K562 (cell line): ENCODE results near the gene EDARADD. TPM values are rescaled to one million over a fixed set of nuclear protein-coding genes. Genes with fewer than 3 reads are reported as not detected.
"Not testable (repeated sequence)": the region's sequence is repeated elsewhere in the genome, so short reads cannot be mapped to it uniquely, and the experiment has no call there.

Source experiments
- ATAC-seq: fragments of 200-7000 bp; cut with Tn5 transposase; 3 replicates; pipeline ENCODE4 v1.9.1; 2020; ENCODE audit warnings: moderate library complexity
- BruUV-seq: library from RNA; stranded (reverse); fragments of 400-500 nt; replicated peaks from 2 replicates; lab custom pipeline; 2021; lab: Mats Ljungman, UMichigan
- CTCF ChIA-PET: fragments of 300-600 bp; formaldehyde crosslinking; extraction: SDS; loops from one replicate; lab custom pipeline; 2021; ENCODE audit warnings: low intra/inter-chr PET ratio; lab: Yijun Ruan, JAX
- POLR2A ChIA-PET: fragments of 300-600, 350-650 bp; sonication (Branson Sonifier 250); formaldehyde crosslinking; extraction: SDS; loops from one replicate; lab custom pipeline; 2021; ENCODE audit warnings: antibody characterized with exemption, inconsistent platforms; lab: Yijun Ruan, JAX
- DNase-seq, 4 experiments: peaks; one replicate each; pipeline versions ENCODE4 v3.0.0 to v3.0.0-alpha.2; 2011 to 2018; ENCODE audit warnings: low spot score in 3 of 4, mixed read lengths in 3 of 4; ENCODE audit errors: extremely low read depth in 1 of 4
- FAIRE-seq: peaks from 2 replicates; lab custom pipeline; 2011; peaks lifted over from hg19 to GRCh38; lab: Jason Lieb, UNC
- H2AFZ ChIP-seq: 2 replicates; pipeline ENCODE4 v1.6.0; 2011; ENCODE audit warnings: low read depth, low read length, control low read depth, inconsistent platforms
- H3K27ac ChIP-seq: fragments of 200-600 bp; 3 replicates; pipeline ENCODE4 v1.8.0; 2011; ENCODE audit warnings: low read depth, mild to moderate bottlenecking, control low read depth, inconsistent platforms, low read length, moderate library complexity, mixed read lengths; ENCODE audit errors: extremely low read depth
- H3K27me3 ChIP-seq, 2 experiments: fragments of 300-600 bp in 1 of 2; 2 replicates in 1 of 2; 3 replicates in 1 of 2; pipeline versions ENCODE4 v1.6.0 to v1.8.0; 2011; ENCODE audit warnings: inconsistent platforms in 2 of 2, low read length in 2 of 2, mild to moderate bottlenecking in 1 of 2, mixed read lengths in 1 of 2, moderate library complexity in 1 of 2; ENCODE audit not compliant: control insufficient read depth in 2 of 2, insufficient read depth in 2 of 2
- H3K36me3 ChIP-seq: fragments of 300-600 bp; 3 replicates; pipeline ENCODE4 v1.8.0; 2011; ENCODE audit warnings: mild to moderate bottlenecking, low read length, inconsistent platforms; ENCODE audit not compliant: control insufficient read depth, insufficient read depth
- H3K4me1 ChIP-seq, 2 experiments: fragments of 200-600 bp in 1 of 2; replicated peaks in 1 of 2; 2 replicates in 1 of 2; 3 replicates in 1 of 2; pipeline versions ENCODE4 v1.5.1 to v1.8.0; 2011; ENCODE audit warnings: inconsistent platforms in 2 of 2, low read length in 2 of 2, mild to moderate bottlenecking in 1 of 2, mixed read lengths in 1 of 2, moderate library complexity in 1 of 2; ENCODE audit not compliant: control insufficient read depth in 2 of 2, insufficient read depth in 2 of 2
- H3K4me2 ChIP-seq: 2 replicates; pipeline ENCODE4 v1.6.1; 2011; ENCODE audit warnings: low read length, control low read depth, inconsistent platforms, mixed read lengths; ENCODE audit not compliant: insufficient read depth
- H3K4me3 ChIP-seq: fragments of 200-600 bp; sonication (generic), shearing (Covaris generic); 2 replicates; pipeline ENCODE4 v1.5.1; 2016; ENCODE audit warnings: control low read depth, inconsistent platforms
- H3K79me2 ChIP-seq: fragments of 200-600 bp; 3 replicates; pipeline ENCODE4 v1.8.0; 2011; ENCODE audit warnings: low read length, inconsistent platforms; ENCODE audit not compliant: control insufficient read depth, insufficient read depth
- H3K9ac ChIP-seq, 2 experiments: 2 replicates each; pipeline versions ENCODE4 v1.6.0 to v1.6.1; 2011; ENCODE audit warnings: low read depth in 2 of 2, low read length in 2 of 2, control low read depth in 1 of 2, inconsistent platforms in 1 of 2, mild to moderate bottlenecking in 1 of 2, mixed read lengths in 1 of 2; ENCODE audit not compliant: insufficient read depth in 1 of 2
- H3K9me1 ChIP-seq: one replicate; pipeline ENCODE4 v1.6.0; 2011; ENCODE audit warnings: inconsistent platforms, mild to moderate bottlenecking, low read length, moderate library complexity; ENCODE audit not compliant: control insufficient read depth, insufficient read depth
- H3K9me3 ChIP-seq: replicated peaks from 2 replicates; pipeline ENCODE4 v1.5.1; 2011; ENCODE audit warnings: low read depth, low read length, inconsistent platforms; ENCODE audit not compliant: control insufficient read depth, insufficient read depth
- H4K20me1 ChIP-seq: replicated peaks from 2 replicates; pipeline ENCODE4 v1.6.1; 2011; ENCODE audit warnings: low read length, inconsistent platforms, mixed read lengths; ENCODE audit not compliant: control insufficient read depth, insufficient read depth
- DMBX1 ChIP-seq: fragments of 250-450 bp; sonication (Bioruptor Pico); IDR thresholded peaks from 2 replicates; pipeline ENCODE4 v1.8.0; 2022; ENCODE audit warnings: inconsistent platforms, mild to moderate bottlenecking, moderate library complexity, borderline replicate concordance
- EHMT2 ChIP-seq: fragments of 450-650 bp; IDR thresholded peaks from 2 replicates; pipeline ENCODE4 v1.6.1; 2018; ENCODE audit warnings: antibody characterized with exemption
- MEIS2 ChIP-seq: fragments of 450-650 bp; IDR thresholded peaks from 2 replicates; pipeline ENCODE4 v1.6.1; 2014; ENCODE audit warnings: mild to moderate bottlenecking; ENCODE audit not compliant: partially characterized antibody
- WGBS: fragments of 100-300 bp; shearing (Covaris generic); methylation state at CpG from one replicate; pipeline ENCODE4 v1.1.6; 2016; ENCODE audit warnings: low coverage, mixed read lengths; ENCODE audit not compliant: insufficient coverage; ENCODE audit errors: missing lambda C conversion rate; 5-methylcytosine and 5-hydroxymethylcytosine counted together
- in situ Hi-C: fragments of 300-500 bp; cut with MboI; formaldehyde crosslinking; loops from 4 replicates; pipeline ENCODE4 v1.15.0; 2018; ENCODE audit warnings: inconsistent platforms, mixed read lengths
- intact Hi-C: fragments of 100-400 bp; cut with micrococcal nuclease; formaldehyde crosslinking; loops from 2 replicates; pipeline ENCODE4 v1.14.2; 2022
- polyA plus RNA-seq, 8 experiments: library from polyadenylated mRNA; depleted of rRNA in 4 of 8; stranded (reverse) in 5 of 8; unstranded in 3 of 8; fragments of >200 nt; fragmentation: Nextera tagmentation in 2 of 8; fragmentation: Illumina TruSeq in 1 of 8; extraction: Ambion mirVana in 2 of 8; extraction: Trizol in 1 of 8; gene quantifications; 2 replicates each; pipeline versions ENCODE4 v1.2.1 to v1.2.3, GENCODE V29; 2011 to 2014; ENCODE audit warnings: inconsistent platforms in 1 of 8, missing spikeins in 1 of 8
- total RNA-seq, 7 experiments: library from RNA; depleted of rRNA in 6 of 7; stranded (reverse); fragments of >200 nt in 6 of 7; fragmentation: Illumina TruSeq in 2 of 7; extraction: Trizol in 2 of 7; gene quantifications; 2 replicates each; pipeline versions ENCODE4 v1.2.1 to v1.2.3, GENCODE V29; 2011 to 2021; ENCODE audit warnings: low replicate concordance in 1 of 7
- TF ChIP-seq, protein P1 (sequence below): fragments of 450-650 bp; IDR thresholded peaks from 2 replicates; pipeline ENCODE4 v1.6.1; 2016
- TF ChIP-seq, protein P2 (sequence below): fragments of 250-450 bp; sonication (Bioruptor Pico); IDR thresholded peaks from 2 replicates; pipeline ENCODE4 v1.8.0; 2022; ENCODE audit warnings: inconsistent platforms
- TF ChIP-seq, protein P3 (sequence below), 2 experiments: IDR thresholded peaks in 1 of 2; conservative IDR thresholded peaks in 1 of 2; 2 replicates each; pipeline ENCODE4 v1.6.1; 2016; ENCODE audit warnings: low read depth in 2 of 2, mild to moderate bottlenecking in 1 of 2, missing compliant biosample characterization in 1 of 2, missing genetic modification characterization in 1 of 2, moderate library complexity in 1 of 2

The EDARADD gene
- total and polyA plus RNA-seq, 9 of the 15 experiments (the other 6 are each of a cell fraction or from before 2014, with no cell fraction given): 0.46 to 32.4 (median 20.6) TPM

- Histone ChIP-seq H3K9ac (peak overlapping the region in 1 of 2 experiments; percentile 17; a peak in 1 of 4 replicates), H3K4me3 (no peak overlapping the region), H2AFZ (peak overlapping the region; percentile 84), H3K9me1 (no peaks in the 10 kb centered on the region), H3K36me3 (no peaks in the 10 kb centered on the region), H3K4me1 (peaks cover 0 to 7% of the 10 kb centered on the region in 2 experiments; a peak in 2 of 5 replicates), H3K4me2 (no peak overlapping the region), H4K20me1 (no peaks in the 10 kb centered on the region), H3K27ac (0 out of 3 replicates have a peak overlapping the region, but pooled peaks have one; percentile 0), H3K27me3 (no peaks in the 10 kb centered on the region), H3K79me2 (no peaks in the 10 kb centered on the region), H3K9me3 (no peaks in the 10 kb centered on the region)
- intact Hi-C loops (no loop called here), in situ Hi-C loops (no loop called here)
- peak; percentile 60 for ATAC-seq
- CTCF ChIA-PET: no interaction called here
- 22% methylated on average over 7 of the region's 7 CpGs for WGBS
- no peak for DNase-seq
- FAIRE-seq: no peak
- POLR2A ChIA-PET: interaction anchor here (0.5 to 0.9 kb wide), 4 partner anchors 12 to 126 kb away, joined by 3 read pairs; no protein-coding TSS in a partner anchor
- BruUV-seq: no TSS peak
- TF ChIP-seq DMBX1 (CRISPR knock-in tag) (no peak), MEIS2 (peak; percentile 77), EHMT2 (no peak)
- TF ChIP-seq, protein P1, sequence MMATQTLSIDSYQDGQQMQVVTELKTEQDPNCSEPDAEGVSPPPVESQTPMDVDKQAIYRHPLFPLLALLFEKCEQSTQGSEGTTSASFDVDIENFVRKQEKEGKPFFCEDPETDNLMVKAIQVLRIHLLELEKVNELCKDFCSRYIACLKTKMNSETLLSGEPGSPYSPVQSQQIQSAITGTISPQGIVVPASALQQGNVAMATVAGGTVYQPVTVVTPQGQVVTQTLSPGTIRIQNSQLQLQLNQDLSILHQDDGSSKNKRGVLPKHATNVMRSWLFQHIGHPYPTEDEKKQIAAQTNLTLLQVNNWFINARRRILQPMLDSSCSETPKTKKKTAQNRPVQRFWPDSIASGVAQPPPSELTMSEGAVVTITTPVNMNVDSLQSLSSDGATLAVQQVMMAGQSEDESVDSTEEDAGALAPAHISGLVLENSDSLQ: peak; percentile 39; the same call in 1 of the 2 replicates
- TF ChIP-seq, protein P2, sequence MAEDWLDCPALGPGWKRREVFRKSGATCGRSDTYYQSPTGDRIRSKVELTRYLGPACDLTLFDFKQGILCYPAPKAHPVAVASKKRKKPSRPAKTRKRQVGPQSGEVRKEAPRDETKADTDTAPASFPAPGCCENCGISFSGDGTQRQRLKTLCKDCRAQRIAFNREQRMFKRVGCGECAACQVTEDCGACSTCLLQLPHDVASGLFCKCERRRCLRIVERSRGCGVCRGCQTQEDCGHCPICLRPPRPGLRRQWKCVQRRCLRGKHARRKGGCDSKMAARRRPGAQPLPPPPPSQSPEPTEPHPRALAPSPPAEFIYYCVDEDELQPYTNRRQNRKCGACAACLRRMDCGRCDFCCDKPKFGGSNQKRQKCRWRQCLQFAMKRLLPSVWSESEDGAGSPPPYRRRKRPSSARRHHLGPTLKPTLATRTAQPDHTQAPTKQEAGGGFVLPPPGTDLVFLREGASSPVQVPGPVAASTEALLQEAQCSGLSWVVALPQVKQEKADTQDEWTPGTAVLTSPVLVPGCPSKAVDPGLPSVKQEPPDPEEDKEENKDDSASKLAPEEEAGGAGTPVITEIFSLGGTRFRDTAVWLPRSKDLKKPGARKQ: peak; percentile 62; the same call in 1 of the 2 replicates
- TF ChIP-seq, protein P3, sequence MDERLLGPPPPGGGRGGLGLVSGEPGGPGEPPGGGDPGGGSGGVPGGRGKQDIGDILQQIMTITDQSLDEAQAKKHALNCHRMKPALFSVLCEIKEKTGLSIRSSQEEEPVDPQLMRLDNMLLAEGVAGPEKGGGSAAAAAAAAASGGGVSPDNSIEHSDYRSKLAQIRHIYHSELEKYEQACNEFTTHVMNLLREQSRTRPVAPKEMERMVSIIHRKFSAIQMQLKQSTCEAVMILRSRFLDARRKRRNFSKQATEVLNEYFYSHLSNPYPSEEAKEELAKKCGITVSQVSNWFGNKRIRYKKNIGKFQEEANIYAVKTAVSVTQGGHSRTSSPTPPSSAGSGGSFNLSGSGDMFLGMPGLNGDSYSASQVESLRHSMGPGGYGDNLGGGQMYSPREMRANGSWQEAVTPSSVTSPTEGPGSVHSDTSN (CRISPR knock-in tag; IDR thresholded peaks at IDR 0.05; ENCODE audit: low read depth): no peak
- TF ChIP-seq, protein P3 (tag; conservative IDR thresholded peaks at IDR 0.05; ENCODE audit: low read depth): peak; percentile 88
- TF ChIP-seq, all 486 proteins: peak for 4
Observed at GRCh38 chr1:236365999-236366570, 28.0 kb upstream of the EDARADD start.

DNA sequence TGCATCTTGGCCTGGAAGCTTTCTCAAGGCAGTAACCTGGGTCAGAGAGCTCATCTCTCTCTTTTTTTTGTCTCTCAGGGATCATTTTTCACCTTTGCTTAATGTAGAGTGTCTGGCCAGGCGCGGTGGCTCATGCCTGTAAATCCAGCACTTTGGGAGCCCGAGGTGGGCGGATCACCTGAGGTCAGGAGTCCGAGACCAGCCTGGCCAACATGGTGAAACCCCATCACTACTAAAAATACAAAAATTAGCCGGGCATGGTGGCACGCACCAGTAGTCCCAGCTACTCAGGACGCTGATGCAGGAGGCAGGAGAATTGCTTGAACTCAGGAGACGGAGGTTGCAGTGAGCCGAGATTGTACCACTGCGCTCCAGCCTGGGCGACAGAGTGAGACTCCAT lies 27.4 kb upstream of the EDARADD start:
- H3K9me3 ChIP-seq, H3K4me2 ChIP-seq, DNase-seq, ATAC-seq, H3K9ac ChIP-seq, H3K4me1 ChIP-seq, BruUV-seq, H4K20me1 ChIP-seq, H3K9me1 ChIP-seq, FAIRE-seq, in situ Hi-C loops, CTCF ChIA-PET, intact Hi-C loops, H3K27me3 ChIP-seq, H3K36me3 ChIP-seq, H3K4me3 ChIP-seq, H3K79me2 ChIP-seq: not testable (repeated sequence)
- H2AFZ ChIP-seq: peak overlapping the region; percentile 84
- H3K27ac ChIP-seq: 0 out of 3 replicates have a peak overlapping the region, but pooled peaks have one; percentile 0
- 79% methylated on average over 8 of the region's 12 CpGs for WGBS
- POLR2A ChIA-PET: interaction anchor here (0.5 to 0.9 kb wide), 2 partner anchors 12 to 30 kb away, joined by 3 read pairs; no protein-coding TSS in a partner anchor
